Type B pancreatic cell (in vitro differentiated cells): ENCODE data around the gene PRUNE1. TPM values are rescaled to one million over a fixed set of nuclear protein-coding genes. Genes with fewer than 3 reads are reported as not detected.
A peak's percentile ranks its signal among the peaks of the same experiment; 100 is the strongest.

Experiments used
- DNase-seq: peaks from one replicate; pipeline ENCODE4 v3.0.0; 2021; ENCODE audit warnings: mixed read lengths; ENCODE audit not compliant: unreplicated experiment; ENCODE audit errors: extremely low spot score
- H3K27ac Mint-ChIP-seq: 2 replicates; pipeline ENCODE4 v1.8.0; 2021; ENCODE audit warnings: mild to moderate bottlenecking, mixed read lengths
- H3K27me3 Mint-ChIP-seq: 2 replicates; pipeline ENCODE4 v1.8.0; 2021; ENCODE audit warnings: mixed read lengths
- H3K36me3 Mint-ChIP-seq: 2 replicates; pipeline ENCODE4 v1.8.0; 2021; ENCODE audit warnings: mixed read lengths
- H3K4me1 Mint-ChIP-seq: one replicate; pipeline ENCODE4 v1.8.0; 2021; ENCODE audit warnings: mixed read lengths; ENCODE audit not compliant: unreplicated experiment
- H3K4me3 Mint-ChIP-seq: 2 replicates; pipeline ENCODE4 v1.8.0; 2021; ENCODE audit warnings: mild to moderate bottlenecking, mixed read lengths
- H3K9me3 Mint-ChIP-seq: 2 replicates; pipeline ENCODE4 v1.8.0; 2021; ENCODE audit warnings: mixed read lengths
- CTCF ChIP-seq: fragments of 200-600 bp; sonication (generic); conservative IDR thresholded peaks from 2 replicates; pipeline ENCODE4 v1.5.0; 2021; ENCODE audit warnings: antibody characterized with exemption, mild to moderate bottlenecking
- total RNA-seq: library from RNA; stranded (reverse); gene quantifications from 2 replicates; pipeline ENCODE4 v1.2.1, GENCODE V29; 2021; ENCODE audit warnings: low replicate concordance

PRUNE1 gene
- total RNA-seq, 1 donor from 2014 or later, result 20.4 TPM

- no peak for DNase-seq
- no peaks in the 10 kb centered on the region for H3K9me3 Mint-ChIP-seq
- H3K4me3 Mint-ChIP-seq, result peak overlapping the region; percentile 81
- TF ChIP-seq CTCF, result no peak
- H3K27me3 Mint-ChIP-seq, result no peaks in the 10 kb centered on the region
- peaks cover 14% of the 10 kb centered on the region for H3K36me3 Mint-ChIP-seq
- H3K27ac Mint-ChIP-seq, result peak overlapping the region; percentile 73
- peaks cover 33% of the 10 kb centered on the region for H3K4me1 Mint-ChIP-seq
Measured at GRCh38 chr1:151002611-151003010, 5.6 kb upstream of the PRUNE1 start.

- Mint-ChIP-seq H3K36me3 (peaks cover 14% of the 10 kb centered on the region), H3K27me3 (no peaks in the 10 kb centered on the region), H3K4me1 (peaks cover 39% of the 10 kb centered on the region), H3K4me3 (peak overlapping the region; percentile 81), H3K27ac (peak overlapping the region; percentile 73), H3K9me3 (no peaks in the 10 kb centered on the region)
- DNase-seq, result no peak
- no peak for TF ChIP-seq CTCF
Measured at GRCh38 chr1:151003180-151003579, 5.1 kb upstream of the PRUNE1 start.

GRCh38 chr1:151005729-151006319, 2.4 kb upstream of the PRUNE1 start:
- TF ChIP-seq CTCF, result no peak
- H3K9me3 Mint-ChIP-seq, result no peaks in the 10 kb centered on the region
- no peaks in the 10 kb centered on the region for H3K27me3 Mint-ChIP-seq
- H3K4me3 Mint-ChIP-seq, result peak overlapping the region; percentile 92
- peaks cover 9% of the 10 kb centered on the region for H3K36me3 Mint-ChIP-seq
- H3K27ac Mint-ChIP-seq, result peak overlapping the region; percentile 97
- DNase-seq, result no peak
- H3K4me1 Mint-ChIP-seq, result peaks cover 48% of the 10 kb centered on the region

- Mint-ChIP-seq H3K27ac (peak within 1 kb of the TSS; percentile 97), H3K9me3 (no peaks in the 10 kb centered on the region), H3K36me3 (peaks cover 9% of the 10 kb centered on the region), H3K4me1 (peaks cover 52% of the 10 kb centered on the region), H3K27me3 (no peaks in the 10 kb centered on the region), H3K4me3 (peak within 1 kb of the TSS; percentile 92)
- peak; percentile 67 for TF ChIP-seq CTCF
- peak; percentile 77 for DNase-seq
Measured at GRCh38 chr1:151006327-151007052, 1.8 kb upstream of the PRUNE1 start, which contains the start of gene MINDY1. MINDY1 (minus strand) TSS chr1:151006902; CDS start chr1:151002617, 4,285 bp downstream.

GRCh38 chr1:151007853-151008243, 401 bp upstream of the PRUNE1 start:
- Mint-ChIP-seq H3K4me3 (peak overlapping the region; percentile 92), H3K9me3 (no peaks in the 10 kb centered on the region), H3K4me1 (peaks cover 50% of the 10 kb centered on the region), H3K27me3 (no peaks in the 10 kb centered on the region), H3K36me3 (peaks cover 4% of the 10 kb centered on the region), H3K27ac (peak overlapping the region; percentile 97)
- DNase-seq, result no peak
- TF ChIP-seq CTCF, result no peak
